ENCODE measurements around the gene COL25A1. TPM values are rescaled to one million over a fixed set of nuclear protein-coding genes. Genes with fewer than 3 reads are reported as not detected.

Gene COL25A1
- total RNA-seq, 2 donors from 2014 or later = 0.29 TPM; not detected in 1

- H3K36me3 ChIP-seq = no peaks in the 10 kb centered on the region
- no peaks in the 10 kb centered on the region for H3K9me3 ChIP-seq
- intact Hi-C loops (cut with DNase I) = no loop called here
- no peak overlapping the region for H3K4me3 ChIP-seq
- no peaks in the 10 kb centered on the region for H3K27me3 ChIP-seq
- H3K9ac ChIP-seq (ENCODE audit: low read depth in 2 of 2, low read length in 2 of 2) = no peak overlapping the region
- TF ChIP-seq CTCF (IDR thresholded peaks at IDR 0.05) = no peak
- no peak overlapping the region for H3K27ac ChIP-seq
- DNase-seq = no peak
- H3K4me1 ChIP-seq = no peaks in the 10 kb centered on the region
Measured at GRCh38 chr4:108906006-108906405, 396.5 kb downstream of the COL25A1 start.

GRCh38 chr4:108903464-108904221, 398.8 kb downstream of the COL25A1 start:
- Histone ChIP-seq H3K27me3 (no peaks in the 10 kb centered on the region), H3K36me3 (no peaks in the 10 kb centered on the region), H3K9me3 (no peaks in the 10 kb centered on the region), H3K9ac (ENCODE audit: low read depth in 2 of 2, low read length in 2 of 2) (no peak overlapping the region), H3K4me3 (no peak overlapping the region), H3K27ac (no peak overlapping the region), H3K4me1 (no peaks in the 10 kb centered on the region)
- TF ChIP-seq CTCF (IDR thresholded peaks at IDR 0.05) = no peak
- intact Hi-C loops (cut with DNase I) = no loop called here
- no peak for DNase-seq

- DNase-seq = no peak
- Histone ChIP-seq H3K9ac (ENCODE audit: low read depth in 2 of 2, low read length in 2 of 2) (no peak overlapping the region), H3K9me3 (no peaks in the 10 kb centered on the region), H3K27ac (no peak overlapping the region), H3K36me3 (no peaks in the 10 kb centered on the region), H3K27me3 (no peaks in the 10 kb centered on the region), H3K4me3 (no peak overlapping the region), H3K4me1 (no peaks in the 10 kb centered on the region)
- intact Hi-C loops (cut with DNase I) = no loop called here
- TF ChIP-seq CTCF (IDR thresholded peaks at IDR 0.05) = no peak
Measured at GRCh38 chr4:108902769-108903168, 399.7 kb downstream of the COL25A1 start.

GRCh38 chr4:108901291-108901690, 401.2 kb downstream of the COL25A1 start:
- intact Hi-C loops (cut with DNase I) = no loop called here
- H3K9ac ChIP-seq (ENCODE audit: low read depth in 2 of 2, low read length in 2 of 2) = no peak overlapping the region
- H3K4me3 ChIP-seq = no peak overlapping the region
- no peak overlapping the region for H3K27ac ChIP-seq
- no peaks in the 10 kb centered on the region for H3K36me3 ChIP-seq
- no peak for DNase-seq
- H3K27me3 ChIP-seq = no peaks in the 10 kb centered on the region
- no peak for TF ChIP-seq CTCF (IDR thresholded peaks at IDR 0.05)
- H3K9me3 ChIP-seq = no peaks in the 10 kb centered on the region
- H3K4me1 ChIP-seq = no peaks in the 10 kb centered on the region

- Histone ChIP-seq H3K4me3 (no peak overlapping the region), H3K27ac (no peak overlapping the region), H3K36me3 (no peaks in the 10 kb centered on the region), H3K9ac (ENCODE audit: low read depth in 2 of 2, low read length in 2 of 2) (no peak overlapping the region), H3K9me3 (no peaks in the 10 kb centered on the region), H3K27me3 (no peaks in the 10 kb centered on the region), H3K4me1 (no peaks in the 10 kb centered on the region)
- intact Hi-C loops (cut with DNase I) = no loop called here
- DNase-seq = no peak
- TF ChIP-seq CTCF (IDR thresholded peaks at IDR 0.05) = no peak
Measured at GRCh38 chr4:108900018-108900580, 402.4 kb downstream of the COL25A1 start.
